Subcutaneous adipose tissue (tissue), 4 donors: Measurements from ENCODE around the gene HYAL2. TPM values are rescaled to one million over a fixed set of nuclear protein-coding genes. Genes with fewer than 3 reads are reported as not detected.

Experiments
- total RNA-seq, 4 donors: library from RNA; depleted of rRNA; stranded (reverse); fragments of >200 nt; gene quantifications; one replicate each; pipeline ENCODE4 v1.1.0, GENCODE V29; 2016
- TF ChIP-seq, protein P1 (sequence below): fragments of 450-650 bp; IDR thresholded peaks from one replicate; pipeline ENCODE4 v1.5.1; 2016; ENCODE audit warnings: low read depth, mild to moderate bottlenecking, control low read depth, antibody characterized with exemption, moderate library complexity

HYAL2 gene
- total RNA-seq, 4 donors from 2014 or later: 54.4 to 207 (median 117) TPM

GRCh38 chr3:50347187-50347813 lies 24.8 kb upstream of the HYAL2 start:
- TF ChIP-seq, protein P1, sequence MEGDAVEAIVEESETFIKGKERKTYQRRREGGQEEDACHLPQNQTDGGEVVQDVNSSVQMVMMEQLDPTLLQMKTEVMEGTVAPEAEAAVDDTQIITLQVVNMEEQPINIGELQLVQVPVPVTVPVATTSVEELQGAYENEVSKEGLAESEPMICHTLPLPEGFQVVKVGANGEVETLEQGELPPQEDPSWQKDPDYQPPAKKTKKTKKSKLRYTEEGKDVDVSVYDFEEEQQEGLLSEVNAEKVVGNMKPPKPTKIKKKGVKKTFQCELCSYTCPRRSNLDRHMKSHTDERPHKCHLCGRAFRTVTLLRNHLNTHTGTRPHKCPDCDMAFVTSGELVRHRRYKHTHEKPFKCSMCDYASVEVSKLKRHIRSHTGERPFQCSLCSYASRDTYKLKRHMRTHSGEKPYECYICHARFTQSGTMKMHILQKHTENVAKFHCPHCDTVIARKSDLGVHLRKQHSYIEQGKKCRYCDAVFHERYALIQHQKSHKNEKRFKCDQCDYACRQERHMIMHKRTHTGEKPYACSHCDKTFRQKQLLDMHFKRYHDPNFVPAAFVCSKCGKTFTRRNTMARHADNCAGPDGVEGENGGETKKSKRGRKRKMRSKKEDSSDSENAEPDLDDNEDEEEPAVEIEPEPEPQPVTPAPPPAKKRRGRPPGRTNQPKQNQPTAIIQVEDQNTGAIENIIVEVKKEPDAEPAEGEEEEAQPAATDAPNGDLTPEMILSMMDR: no peak

DNA sequence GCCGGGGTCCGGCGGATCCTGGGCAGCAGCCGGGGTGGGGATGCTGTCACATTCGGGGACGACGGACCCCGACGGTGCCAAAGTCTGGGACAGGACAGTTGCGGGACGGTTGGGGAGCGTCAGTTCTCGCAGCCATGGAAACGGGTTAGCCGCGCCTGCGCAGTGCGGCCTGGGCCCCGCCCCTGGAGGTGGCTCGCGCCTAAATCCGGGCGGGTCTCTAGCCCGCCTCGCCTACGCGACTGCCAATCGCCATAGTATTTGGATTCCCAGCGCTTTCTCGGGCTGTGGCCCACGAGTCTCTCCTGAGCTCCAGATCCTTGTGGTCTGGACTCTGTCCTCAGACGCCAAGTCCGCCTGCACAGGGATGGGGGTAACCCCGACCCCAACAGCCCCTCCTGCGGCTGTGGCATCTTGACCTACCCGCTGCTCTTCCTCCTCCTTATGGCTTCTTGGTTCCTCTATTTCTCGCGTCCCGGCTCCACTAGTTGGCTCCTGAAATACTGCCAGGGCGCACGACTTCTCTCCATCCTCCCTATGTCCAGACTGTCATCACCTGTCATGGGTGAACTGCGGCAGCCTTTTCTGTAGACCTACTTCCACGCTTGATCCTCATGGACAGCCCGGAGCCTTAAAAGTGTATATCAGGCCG lies 23.2 kb upstream of the HYAL2 start, which contains the start of gene ZMYND10:
Gene ZMYND10, minus strand, starts transcription at position 147 of the 649 bp plus-strand sequence. CDS start 153 bp downstream, outside the sequence.
- TF ChIP-seq, protein P1: no peak

DNA sequence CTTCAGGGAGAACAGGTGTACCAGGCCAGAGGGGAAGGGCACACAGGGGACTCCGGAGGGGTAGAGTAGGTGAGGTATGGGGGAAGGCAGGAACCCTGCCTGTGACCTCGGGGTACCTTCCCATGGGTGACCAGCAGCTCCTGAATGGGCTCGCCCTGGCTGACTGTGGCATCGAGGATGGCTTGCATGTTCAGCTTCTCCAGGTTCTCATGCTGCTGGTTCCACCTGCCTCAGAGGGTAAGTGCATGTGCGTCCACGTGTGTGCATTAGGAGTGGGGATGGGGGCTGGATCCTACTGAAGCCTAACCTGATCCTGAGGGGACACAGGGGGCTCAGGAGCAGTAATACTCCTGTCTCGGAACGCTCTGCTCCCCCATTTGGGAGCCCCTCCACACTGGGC lies 22.5 kb upstream of the HYAL2 start:
- TF ChIP-seq, protein P1: no peak

- TF ChIP-seq, protein P1: no peak
Observed at GRCh38 chr3:50342813-50343633, 20.5 kb upstream of the HYAL2 start.

- TF ChIP-seq, protein P1: no peak
Observed at GRCh38 chr3:50341996-50342650, 19.6 kb upstream of the HYAL2 start.

GRCh38 chr3:50341537-50341936 lies 19.0 kb upstream of the HYAL2 start:
- TF ChIP-seq, protein P1: no peak
